Left ventricle myocardium superior (tissue), 1 donor: ENCODE results near the gene PRKCA. TPM values are rescaled to one million over a fixed set of nuclear protein-coding genes. Genes with fewer than 3 reads are reported as not detected.

Experiments used
- ATAC-seq: fragments of 200-7000 bp; cut with Tn5 transposase; one replicate; pipeline ENCODE4 v1.9.1; 2020; ENCODE audit warnings: mild to moderate bottlenecking, moderate library complexity
- DNase-seq: peaks from one replicate; pipeline ENCODE4 v3.0.0-alpha.2; 2020
- intact Hi-C: fragments of 100-400 bp; cut with micrococcal nuclease; formaldehyde crosslinking; loops from one replicate; pipeline ENCODE4 v1.11.0; 2022
- total RNA-seq: library from RNA; stranded (reverse); fragmentation: NEBNext Ultra II Directional; extraction: Animal tissue kit (Norgen Biotek cat#: 25700); gene quantifications from one replicate; pipeline ENCODE4 v1.2.1, GENCODE V29; 2021
- donor health status: DM: no; HTN: yes; CAD: no; lungs with severe emphysema.

Gene PRKCA
- total RNA-seq, 1 donor from 2014 or later, result 5.9 TPM

- ATAC-seq (no peak), DNase-seq (no peak)
- intact Hi-C loops, result no loop called here
Observed at GRCh38 chr17:66422186-66422585, 119.8 kb downstream of the PRKCA start.

- DNase-seq, result no peak
- intact Hi-C loops, result no loop called here
- ATAC-seq, result no peak
Observed at GRCh38 chr17:66423056-66423955, 120.9 kb downstream of the PRKCA start.

- no peak for DNase-seq
- ATAC-seq, result no peak
- intact Hi-C loops, result no loop called here
Observed at GRCh38 chr17:66425756-66426396, 123.5 kb downstream of the PRKCA start.

- DNase-seq (no peak), ATAC-seq (no peak)
- intact Hi-C loops, result no loop called here
Observed at GRCh38 chr17:66426397-66427033, 124.1 kb downstream of the PRKCA start.

- ATAC-seq, result no peak
- DNase-seq, result no peak
- intact Hi-C loops, result no loop called here
Observed at GRCh38 chr17:66427134-66427533, 124.7 kb downstream of the PRKCA start.

- DNase-seq (no peak), ATAC-seq (no peak)
- intact Hi-C loops, result no loop called here
Observed at GRCh38 chr17:66429680-66430079, 127.3 kb downstream of the PRKCA start.

- DNase-seq, result no peak
- intact Hi-C loops, result no loop called here
- no peak for ATAC-seq
Observed at GRCh38 chr17:66430846-66431795, 128.7 kb downstream of the PRKCA start.

GRCh38 chr17:66431910-66432309 lies 129.5 kb downstream of the PRKCA start:
- DNase-seq, result no peak
- ATAC-seq, result no peak
- intact Hi-C loops, result no loop called here

GRCh38 chr17:66432411-66432957 lies 130.1 kb downstream of the PRKCA start:
- intact Hi-C loops, result no loop called here
- ATAC-seq (no peak), DNase-seq (no peak)

GRCh38 chr17:66432996-66433551 lies 130.7 kb downstream of the PRKCA start:
- ATAC-seq (no peak), DNase-seq (no peak)
- intact Hi-C loops, result no loop called here

GRCh38 chr17:66435182-66435581 lies 132.8 kb downstream of the PRKCA start:
- DNase-seq, result no peak
- ATAC-seq, result no peak
- intact Hi-C loops, result no loop called here

- intact Hi-C loops, result no loop called here
- ATAC-seq (no peak), DNase-seq (no peak)
Observed at GRCh38 chr17:66436631-66437030, 134.2 kb downstream of the PRKCA start.

- intact Hi-C loops, result no loop called here
- DNase-seq (no peak), ATAC-seq (no peak)
Observed at GRCh38 chr17:66437476-66438026, 135.1 kb downstream of the PRKCA start.

GRCh38 chr17:66438101-66438500 lies 135.7 kb downstream of the PRKCA start:
- ATAC-seq, result no peak
- no peak for DNase-seq
- intact Hi-C loops, result no loop called here

GRCh38 chr17:66441101-66441661 lies 138.8 kb downstream of the PRKCA start:
- no peak for DNase-seq
- ATAC-seq, result no peak
- intact Hi-C loops, result no loop called here

GRCh38 chr17:66443166-66443565 lies 140.8 kb downstream of the PRKCA start:
- intact Hi-C loops, result no loop called here
- ATAC-seq, result no peak
- DNase-seq, result no peak

GRCh38 chr17:66443606-66444005 lies 141.2 kb downstream of the PRKCA start:
- intact Hi-C loops, result no loop called here
- ATAC-seq (no peak), DNase-seq (no peak)

- intact Hi-C loops, result no loop called here
- no peak for ATAC-seq
- no peak for DNase-seq
Observed at GRCh38 chr17:66444031-66444430, 141.6 kb downstream of the PRKCA start.
